Tibial nerve (tissue), 4 donors: ENCODE data around the gene CHRDL2. TPM values are rescaled to one million over a fixed set of nuclear protein-coding genes. Genes with fewer than 3 reads are reported as not detected.

Source experiments
- DNase-seq, 2 donors: peaks; one replicate each; pipeline ENCODE4 v3.0.0-alpha.2; 2019; ENCODE audit warnings: low spot score in 2 of 2
- H3K27ac ChIP-seq, 4 donors: fragments of 200-600 bp; sonication (generic) in 3 of 4; one replicate each; pipeline ENCODE4 v1.5.1; 2017 to 2019; ENCODE audit warnings: mild to moderate bottlenecking in 1 of 4
- H3K27me3 ChIP-seq, 2 donors: fragments of 200-600 bp; sonication (generic) in 1 of 2; one replicate each; pipeline versions ENCODE4 v1.5.1 to v1.6.0; 2017 to 2019
- H3K36me3 ChIP-seq, 3 donors: fragments of 200-600 bp; sonication (generic); one replicate each; pipeline ENCODE4 v1.5.1; 2018 to 2019
- H3K4me1 ChIP-seq, 4 donors: fragments of 200-600 bp; sonication (generic) in 3 of 4; one replicate each; pipeline ENCODE4 v1.5.1; 2017 to 2019
- H3K4me3 ChIP-seq, 4 donors: fragments of 200-600 bp; sonication (generic) in 3 of 4; one replicate each; pipeline ENCODE4 v1.5.1; 2017 to 2019; ENCODE audit warnings: mild to moderate bottlenecking in 1 of 4, moderate library complexity in 1 of 4
- H3K9me3 ChIP-seq, 4 donors: fragments of 200-600 bp; sonication (generic) in 3 of 4; one replicate each; pipeline ENCODE4 v1.5.1; 2017 to 2019
- EP300 ChIP-seq, 2 donors: sonication (generic); formaldehyde crosslinking; IDR thresholded peaks; one replicate each; pipeline ENCODE4 v1.6.1; 2017; ENCODE audit warnings: antibody characterized with exemption in 2 of 2, mild to moderate bottlenecking in 1 of 2
- POLR2A ChIP-seq, 2 donors: fragments of 450-650 bp; IDR thresholded peaks; one replicate each; pipeline ENCODE4 v1.6.1; 2017; ENCODE audit warnings: antibody characterized with exemption in 2 of 2, mild to moderate bottlenecking in 2 of 2, moderate library complexity in 2 of 2
- WGBS, 2 donors: methylation state at CpG; one replicate each; pipeline ENCODE4 v1.1.5; 2018; 5-methylcytosine and 5-hydroxymethylcytosine counted together
- total RNA-seq, 4 donors: library from RNA; depleted of rRNA; stranded (reverse); fragments of >200 nt; gene quantifications; one replicate each; pipeline ENCODE4 v1.1.0, GENCODE V29; 2016
- TF ChIP-seq, protein P1 (sequence below), 5 experiments: fragments of 200-600 bp in 3 of 5; fragments of 450-650 bp in 2 of 5; sonication (generic) in 3 of 5; IDR thresholded peaks; one replicate each; pipeline ENCODE4 v1.5.1; 2016 to 2019; ENCODE audit warnings: antibody characterized with exemption in 5 of 5, mild to moderate bottlenecking in 3 of 5, moderate library complexity in 2 of 5

The CHRDL2 gene
- total RNA-seq, 4 donors from 2014 or later = not detected

DNA sequence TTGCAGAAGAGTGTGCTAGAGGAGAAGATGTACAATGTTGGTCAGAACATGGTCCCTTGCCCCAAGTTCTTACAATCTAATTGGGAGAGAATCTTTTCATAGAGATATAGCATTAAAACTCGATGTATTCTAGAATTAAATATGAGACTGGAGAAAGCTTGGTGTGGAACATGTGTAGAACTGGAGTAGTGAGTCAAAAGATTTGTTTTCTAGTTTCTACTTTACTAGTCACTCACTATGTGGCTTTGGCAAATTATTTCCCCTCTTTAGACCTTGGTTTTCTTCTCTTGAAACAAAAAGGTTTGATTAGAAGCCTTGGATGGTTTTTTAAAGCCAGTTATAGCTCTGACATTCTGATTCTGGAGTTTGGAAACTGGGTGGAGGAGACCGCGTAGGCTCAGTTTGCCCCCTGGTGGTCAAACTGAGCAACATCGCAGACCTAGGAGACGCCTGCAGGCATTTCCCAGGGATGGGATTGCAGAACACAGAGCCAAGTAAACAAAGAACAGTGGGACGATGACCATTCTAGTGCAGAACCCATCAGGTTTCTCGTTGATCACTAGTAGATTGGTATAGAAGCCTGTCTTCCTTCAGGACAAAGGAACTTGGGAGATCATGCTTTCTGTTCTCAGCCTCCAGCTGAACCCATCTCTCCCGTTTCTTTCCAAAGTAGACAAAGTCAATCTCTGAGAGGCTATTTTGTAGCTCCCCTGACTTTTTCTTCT, 8.5 kb upstream of the CHRDL2 start:
- no peak for DNase-seq
- WGBS, 2 donors = 19 to 23% methylated on average over 8 of the region's 8 CpGs
- Histone ChIP-seq H3K27ac (no peak overlapping the region), H3K36me3 (no peaks in the 10 kb centered on the region), H3K4me1 (peaks cover 0 to 7% (median 0%) of the 10 kb centered on the region in 4 donors), H3K27me3 (peaks cover 0 to 8% of the 10 kb centered on the region in 2 donors), H3K4me3 (no peak overlapping the region), H3K9me3 (no peaks in the 10 kb centered on the region)
- no peak for TF ChIP-seq EP300 (IDR thresholded peaks at IDR 0.05)
- TF ChIP-seq POLR2A (IDR thresholded peaks at IDR 0.05) = no peak
- TF ChIP-seq, protein P1, sequence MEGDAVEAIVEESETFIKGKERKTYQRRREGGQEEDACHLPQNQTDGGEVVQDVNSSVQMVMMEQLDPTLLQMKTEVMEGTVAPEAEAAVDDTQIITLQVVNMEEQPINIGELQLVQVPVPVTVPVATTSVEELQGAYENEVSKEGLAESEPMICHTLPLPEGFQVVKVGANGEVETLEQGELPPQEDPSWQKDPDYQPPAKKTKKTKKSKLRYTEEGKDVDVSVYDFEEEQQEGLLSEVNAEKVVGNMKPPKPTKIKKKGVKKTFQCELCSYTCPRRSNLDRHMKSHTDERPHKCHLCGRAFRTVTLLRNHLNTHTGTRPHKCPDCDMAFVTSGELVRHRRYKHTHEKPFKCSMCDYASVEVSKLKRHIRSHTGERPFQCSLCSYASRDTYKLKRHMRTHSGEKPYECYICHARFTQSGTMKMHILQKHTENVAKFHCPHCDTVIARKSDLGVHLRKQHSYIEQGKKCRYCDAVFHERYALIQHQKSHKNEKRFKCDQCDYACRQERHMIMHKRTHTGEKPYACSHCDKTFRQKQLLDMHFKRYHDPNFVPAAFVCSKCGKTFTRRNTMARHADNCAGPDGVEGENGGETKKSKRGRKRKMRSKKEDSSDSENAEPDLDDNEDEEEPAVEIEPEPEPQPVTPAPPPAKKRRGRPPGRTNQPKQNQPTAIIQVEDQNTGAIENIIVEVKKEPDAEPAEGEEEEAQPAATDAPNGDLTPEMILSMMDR (IDR thresholded peaks at IDR 0.05) = peak; percentile 75 to 88 (median 83)

DNA sequence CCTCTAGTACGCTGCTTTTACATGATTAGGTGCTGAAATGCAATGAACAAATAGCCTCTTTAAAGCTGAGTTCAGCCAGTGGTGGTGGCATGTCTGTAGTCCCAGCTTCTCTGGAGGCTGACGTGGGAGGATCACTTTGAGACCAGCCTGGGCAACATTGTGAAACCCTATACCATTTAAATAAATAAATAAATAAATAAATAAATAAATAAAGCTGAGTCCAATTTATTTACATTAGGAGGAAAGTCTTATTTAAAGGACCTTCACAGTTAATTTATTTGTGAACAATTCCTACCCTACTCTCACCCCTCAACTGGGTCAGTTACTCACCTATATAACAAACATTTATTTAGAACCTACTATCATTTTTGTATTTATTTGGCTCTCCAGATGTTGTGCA, 4.8 kb upstream of the CHRDL2 start:
- no peaks in the 10 kb centered on the region for H3K9me3 ChIP-seq
- H3K27me3 ChIP-seq = peaks cover 0 to 43% of the 10 kb centered on the region in 2 donors
- H3K36me3 ChIP-seq = no peaks in the 10 kb centered on the region
- no peak overlapping the region for H3K27ac ChIP-seq
- H3K4me1 ChIP-seq = peaks cover 0 to 15% (median 2%) of the 10 kb centered on the region in 4 donors
- DNase-seq = no peak
- no peak overlapping the region for H3K4me3 ChIP-seq
- WGBS, 2 donors = 95 to 97% methylated on average over 2 of the region's 2 CpGs
- TF ChIP-seq, protein P1 (IDR thresholded peaks at IDR 0.05) = no peak
- TF ChIP-seq POLR2A (IDR thresholded peaks at IDR 0.05) (no peak), EP300 (IDR thresholded peaks at IDR 0.05) (no peak)

DNA sequence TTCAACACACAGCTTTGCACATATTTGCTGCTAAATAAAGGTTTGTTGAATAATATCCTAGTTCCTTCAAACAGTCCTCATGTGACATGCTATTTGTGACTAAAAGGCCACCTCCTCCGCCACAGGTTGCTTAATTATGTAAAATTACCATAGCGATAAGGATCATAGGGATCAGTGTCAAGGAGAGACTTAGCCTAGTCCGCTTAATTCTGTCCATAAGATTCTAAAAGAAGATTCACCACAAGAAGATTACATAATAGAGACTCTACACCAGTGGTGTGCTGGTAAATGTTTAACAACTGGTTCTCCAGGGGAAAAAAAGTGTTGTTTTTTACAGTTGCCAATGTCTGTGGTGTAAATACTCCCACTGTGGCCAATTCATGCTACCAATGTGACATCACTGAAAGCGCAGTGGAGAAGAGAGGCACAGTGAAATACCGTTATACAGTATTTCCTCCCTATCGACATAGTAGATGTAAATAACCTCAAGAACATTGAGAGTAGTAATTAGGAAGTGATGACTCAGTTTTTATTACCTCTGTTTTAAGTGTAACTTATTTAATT, 4.2 kb upstream of the CHRDL2 start:
- H3K27ac ChIP-seq = no peak overlapping the region
- no peaks in the 10 kb centered on the region for H3K36me3 ChIP-seq
- WGBS, 2 donors = 86 to 89% methylated on average over 6 of the region's 6 CpGs
- no peak overlapping the region for H3K4me3 ChIP-seq
- H3K4me1 ChIP-seq = peaks cover 0 to 21% (median 2%) of the 10 kb centered on the region in 4 donors
- DNase-seq = no peak
- H3K9me3 ChIP-seq = no peaks in the 10 kb centered on the region
- peaks cover 0 to 49% of the 10 kb centered on the region in 2 donors for H3K27me3 ChIP-seq
- TF ChIP-seq EP300 (IDR thresholded peaks at IDR 0.05) (no peak), POLR2A (IDR thresholded peaks at IDR 0.05) (no peak)
- TF ChIP-seq, protein P1 (IDR thresholded peaks at IDR 0.05) = no peak

DNA sequence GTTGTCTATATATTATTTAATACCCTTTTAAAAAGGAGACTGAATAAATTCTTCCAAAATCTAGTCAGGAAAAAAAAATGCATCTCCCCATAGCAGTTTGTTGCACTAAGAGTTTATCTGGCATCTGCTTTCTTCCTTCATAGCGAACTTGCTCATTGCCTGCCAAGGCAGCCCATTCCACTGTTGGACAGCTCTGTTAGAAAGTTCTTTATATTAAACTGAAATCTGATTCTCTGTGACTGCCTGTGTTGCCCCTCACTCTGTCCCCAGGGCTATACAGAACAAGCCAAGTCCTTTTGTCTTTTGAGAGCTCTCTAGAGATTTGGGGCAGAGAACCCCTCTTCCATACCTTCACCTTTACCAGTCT, 3.3 kb upstream of the CHRDL2 start:
- no peak overlapping the region for H3K27ac ChIP-seq
- 40 to 66% methylated on average over 1 of the region's 1 CpG for WGBS, 2 donors

More for the DNA sequence above, 3.3 kb upstream of the CHRDL2 start:
- Histone ChIP-seq H3K9me3 (no peaks in the 10 kb centered on the region), H3K4me3 (no peak overlapping the region), H3K27me3 (peaks cover 0 to 58% of the 10 kb centered on the region in 2 donors), H3K36me3 (no peaks in the 10 kb centered on the region), H3K4me1 (peaks cover 0 to 17% (median 2%) of the 10 kb centered on the region in 4 donors)
- TF ChIP-seq EP300 (IDR thresholded peaks at IDR 0.05) (no peak), POLR2A (IDR thresholded peaks at IDR 0.05) (no peak)
- TF ChIP-seq, protein P1 (IDR thresholded peaks at IDR 0.05) = no peak
- no peak for DNase-seq
